A549 treated with dexamethasone at 1 μM for 4 hours (cell line): ENCODE measurements around the gene BTBD18. TPM values are rescaled to one million over a fixed set of nuclear protein-coding genes. Genes with fewer than 3 reads are reported as not detected.

ENCODE experiments used
- total RNA-seq: library from RNA; stranded (reverse); fragments of 200-300 nt; extraction: Qiagen RNA extraction; gene quantifications from 5 replicates; pipeline ENCODE4 v1.2.3, GENCODE V29; 2022

The BTBD18 gene, protein sequence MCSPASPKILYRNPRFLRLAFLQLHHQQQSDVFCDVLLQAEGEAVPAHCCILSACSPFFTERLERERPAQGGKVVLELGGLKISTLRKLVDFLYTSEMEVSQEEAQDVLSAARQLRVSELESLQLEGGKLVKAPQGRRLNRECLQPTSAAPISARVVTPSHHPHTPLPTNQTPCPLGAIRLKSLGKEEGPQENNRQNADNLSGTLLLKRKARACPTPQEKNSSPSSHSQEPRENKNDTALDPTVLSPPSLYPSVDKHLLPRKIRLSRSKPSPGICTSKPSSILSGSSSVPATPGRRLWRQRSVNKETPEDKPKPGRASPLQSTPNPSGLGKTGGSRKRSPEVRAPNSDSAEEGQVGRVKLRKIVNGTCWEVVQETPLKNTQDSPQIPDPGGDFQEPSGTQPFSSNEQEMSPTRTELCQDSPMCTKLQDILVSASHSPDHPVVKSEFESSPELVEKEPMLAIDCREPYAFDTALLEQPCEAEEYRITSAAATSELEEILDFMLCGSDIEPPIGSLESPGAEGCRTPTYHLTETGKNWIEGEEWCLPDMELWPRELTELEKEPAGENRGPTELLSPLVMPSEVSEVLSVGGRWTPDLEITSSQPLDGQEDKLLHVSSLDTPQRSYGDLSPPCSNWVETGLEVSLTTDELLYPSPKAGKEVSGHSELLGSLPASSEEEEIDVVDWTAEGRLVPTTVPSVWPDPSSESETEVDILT
- 0.06 TPM in 1 of 5 replicates, not detected in the others for total RNA-seq

DNA sequence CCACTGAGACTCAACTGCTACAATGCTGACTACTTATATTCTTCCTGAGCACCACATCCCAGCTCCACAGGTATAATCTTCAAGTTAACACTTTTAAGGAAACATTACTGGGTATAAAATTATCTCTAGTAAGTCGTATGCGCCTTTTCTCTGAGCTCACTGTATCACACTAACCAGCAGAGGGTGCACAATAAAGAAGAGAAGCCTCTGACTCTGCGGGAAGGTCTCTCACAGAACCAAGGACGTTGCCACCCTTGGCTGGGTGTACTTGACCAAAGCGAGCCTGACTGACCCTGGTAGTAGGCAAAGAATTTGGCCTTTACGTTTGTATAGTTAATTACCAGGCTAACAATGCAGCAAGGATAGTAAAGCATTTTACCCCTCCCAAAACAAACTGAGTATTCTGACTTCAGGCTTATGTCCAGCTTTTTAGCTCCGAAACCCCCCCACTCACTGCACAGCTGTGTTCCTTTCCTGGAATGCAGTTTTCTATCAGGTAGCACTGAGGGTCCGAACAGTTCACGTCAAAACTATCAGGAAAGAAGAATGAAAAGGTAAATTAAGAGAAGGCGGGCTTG, at the start of gene BTBD18:
Gene BTBD18, minus strand, starts transcription at position 144 of the 578 bp plus-strand sequence. CDS start 631 bp downstream, outside the sequence.

DNA sequence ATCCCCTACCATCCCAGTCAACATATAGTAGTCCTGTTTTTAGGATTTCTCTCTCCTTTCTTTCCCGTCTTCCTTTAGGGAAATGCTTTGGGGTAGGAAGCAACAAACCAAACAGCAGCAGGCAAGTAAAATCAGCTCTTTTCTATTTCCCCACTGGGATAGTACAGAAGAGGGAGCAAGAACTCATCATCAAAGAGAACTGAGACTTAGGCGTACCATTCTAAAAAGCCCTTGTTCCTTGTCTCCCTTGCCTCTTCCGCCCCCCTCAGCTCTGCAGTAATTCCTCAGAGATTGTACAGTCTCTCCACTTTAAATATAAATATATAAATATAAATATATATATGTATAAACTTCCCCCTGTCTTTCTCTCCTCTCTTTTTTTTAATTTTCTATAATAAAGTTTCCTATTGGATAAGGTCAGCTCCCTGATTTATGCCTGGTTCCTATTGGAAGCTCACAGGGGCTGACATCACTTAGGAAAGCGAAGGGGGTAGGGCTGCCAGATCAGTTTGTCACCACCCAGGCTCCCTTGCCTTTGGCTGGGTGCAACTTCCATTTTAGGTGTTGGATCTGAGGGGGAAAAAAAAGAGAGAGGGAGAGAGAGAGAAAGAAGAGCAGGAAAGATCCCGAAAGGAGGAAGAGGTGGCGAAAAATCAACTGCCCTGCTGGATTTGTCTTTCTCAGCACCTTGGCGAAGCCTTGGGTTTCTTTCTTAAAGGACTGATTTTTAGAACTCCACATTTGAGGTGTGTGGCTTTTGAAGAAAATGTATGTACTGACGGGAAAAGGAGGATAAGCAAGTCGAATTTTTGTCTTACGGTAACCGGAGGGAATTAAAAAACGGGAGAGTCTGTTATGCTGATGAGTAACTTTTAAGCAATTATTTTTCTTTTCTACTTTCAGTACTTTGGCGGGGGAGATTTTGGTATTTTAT, 9.9 kb upstream of the BTBD18 start, which contains the start of gene CTNND1:
Gene CTNND1, plus strand, starts transcription at position 502 of the 934 bp plus-strand sequence. CDS start 29,677 bp downstream, outside the sequence.

DNA sequence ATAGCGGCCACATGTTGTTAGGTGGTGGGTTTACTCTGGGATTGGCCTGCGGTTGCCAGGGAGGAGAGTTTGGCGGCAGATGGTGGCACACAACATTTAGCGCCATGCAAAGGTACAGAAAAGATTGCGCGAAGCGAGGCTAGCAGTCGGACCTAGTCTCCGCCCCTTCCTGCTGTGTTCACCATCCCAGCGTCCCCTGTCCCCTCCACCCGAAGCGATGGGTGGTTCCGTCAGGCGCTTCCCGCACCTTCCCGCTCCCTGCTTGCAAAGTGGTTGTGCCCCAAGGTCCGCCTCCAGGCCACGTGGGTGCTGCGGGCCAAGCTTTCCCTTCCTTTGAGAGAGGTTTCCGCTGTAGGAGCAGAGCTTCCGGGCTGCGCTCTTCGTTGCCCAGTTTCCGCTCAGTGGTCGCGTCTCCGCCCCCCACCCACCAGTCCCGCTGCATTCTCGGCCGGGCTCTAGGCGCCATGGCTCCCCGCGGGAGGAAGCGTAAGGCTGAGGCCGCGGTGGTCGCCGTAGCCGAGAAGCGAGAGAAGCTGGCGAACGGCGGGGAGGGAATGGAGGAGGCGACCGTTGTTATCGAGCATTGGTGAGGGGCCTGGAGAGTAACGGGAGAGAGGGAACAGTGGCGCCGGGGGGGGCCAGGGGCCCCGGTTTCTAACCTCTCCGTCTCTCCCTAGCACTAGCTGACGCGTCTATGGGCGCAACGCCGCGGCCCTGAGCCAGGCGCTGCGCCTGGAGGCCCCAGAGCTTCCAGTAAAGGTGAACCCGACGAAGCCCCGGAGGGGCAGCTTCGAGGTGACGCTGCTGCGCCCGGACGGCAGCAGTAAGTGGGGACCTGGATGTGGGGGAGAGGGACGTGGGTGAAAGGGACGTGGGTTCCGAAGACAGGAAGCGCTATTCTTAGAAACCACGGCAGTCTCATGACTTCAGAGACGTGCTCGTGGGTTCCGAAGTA, 10.2 kb downstream of the BTBD18 start, which contains the start of gene SELENOH:
Gene SELENOH, plus strand, starts transcription at position 360 of the 955 bp plus-strand sequence. Its CDS starts 105 bp downstream, at position 465.

DNA sequence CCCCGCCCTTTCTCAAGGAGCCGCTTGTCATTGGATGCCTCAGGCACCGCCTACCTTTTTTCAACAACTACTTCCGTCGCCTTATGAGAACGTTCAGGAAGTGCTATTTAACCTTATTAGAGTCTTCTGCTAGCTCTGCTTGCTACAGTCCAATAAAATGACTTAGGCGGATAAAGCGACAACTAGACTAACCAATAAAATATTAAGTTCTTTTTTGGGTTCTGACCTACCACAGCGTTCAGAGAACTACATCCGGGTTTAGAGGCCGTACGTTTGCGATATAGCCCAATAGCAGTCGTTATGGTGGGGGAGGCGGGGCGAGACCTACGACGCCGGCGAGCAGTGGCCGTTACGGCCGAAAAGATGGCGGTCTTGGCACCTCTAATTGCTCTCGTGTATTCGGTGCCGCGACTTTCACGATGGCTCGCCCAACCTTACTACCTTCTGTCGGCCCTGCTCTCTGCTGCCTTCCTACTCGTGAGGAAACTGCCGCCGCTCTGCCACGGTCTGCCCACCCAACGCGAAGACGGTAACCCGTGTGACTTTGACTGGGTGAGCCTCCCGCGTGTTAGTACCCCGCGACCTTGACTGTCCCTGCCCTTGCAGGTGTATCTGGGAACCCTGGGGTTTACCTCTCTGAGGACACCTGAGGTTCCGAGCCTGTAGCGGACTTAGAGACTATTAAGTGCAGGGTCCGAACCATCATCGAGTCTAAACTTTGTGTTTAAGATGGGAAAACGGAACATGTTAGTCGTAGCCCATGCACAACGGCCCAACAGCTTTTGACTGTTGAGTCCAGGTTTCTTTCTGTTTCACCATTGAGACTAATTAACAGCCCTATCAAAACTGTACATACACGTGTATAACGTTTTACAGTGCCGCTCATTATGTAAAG, 39.1 kb downstream of the BTBD18 start, which contains the start of gene TMX2:
Gene TMX2, plus strand, starts transcription at position 338 of the 895 bp plus-strand sequence. Its CDS starts 26 bp downstream, at position 364.

DNA sequence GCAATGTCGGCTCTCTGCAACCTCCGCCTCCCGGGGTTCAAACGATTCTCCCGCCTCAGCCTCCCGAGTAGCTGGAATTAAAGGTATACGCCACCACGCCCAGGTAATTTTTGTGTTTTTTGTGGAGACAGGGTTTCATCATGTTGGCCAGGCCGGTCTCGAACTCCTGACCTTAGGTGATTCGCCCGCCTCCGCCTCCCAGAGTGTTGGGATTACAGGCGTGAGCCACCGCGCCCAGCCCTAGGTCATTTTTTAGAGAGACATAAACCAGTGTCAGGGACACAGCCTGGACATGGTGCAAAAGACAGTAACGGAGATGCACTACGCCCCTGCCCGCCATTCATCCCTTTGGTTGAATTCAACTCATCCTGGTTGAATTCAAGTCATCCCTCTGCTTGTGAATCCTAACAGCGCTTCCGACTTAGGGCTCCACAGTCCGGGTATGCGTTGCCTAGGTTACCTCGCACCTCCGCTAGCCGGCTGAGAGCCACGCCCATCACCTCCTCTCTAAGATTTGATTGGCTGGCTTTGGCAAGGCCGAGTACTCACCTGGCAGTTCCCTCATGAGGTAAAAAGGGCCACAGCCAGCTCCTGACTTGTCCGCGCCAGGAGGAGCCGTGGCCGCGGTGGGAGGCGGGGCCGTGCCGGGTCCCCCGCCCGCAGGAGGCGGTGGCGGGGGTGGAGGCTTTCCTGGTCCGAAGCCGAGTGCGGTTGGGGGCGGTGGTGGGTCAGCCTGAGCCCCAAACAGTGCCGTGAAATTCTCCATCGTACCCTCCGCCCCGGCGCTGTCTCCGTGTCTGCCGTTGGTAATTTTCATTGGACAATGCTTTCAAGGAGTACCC, 40.0 kb downstream of the BTBD18 start, which contains the start of gene MED19:
Gene MED19, minus strand, starts transcription at position 802 of the 842 bp plus-strand sequence. Its CDS starts 36 bp downstream, at position 766.

Other genes starting within 250 kb of the BTBD18 start
- gene SLC43A1, start 236.1 kb downstream of the BTBD18 start, total RNA-seq = 1.8 to 3.0 TPM (median 2.6 TPM) in 5 replicates
- gene TIMM10, start 221.1 kb downstream of the BTBD18 start, total RNA-seq = 134 to 165 TPM (median 145 TPM) in 5 replicates
- gene SMTNL1, start 214.2 kb downstream of the BTBD18 start, total RNA-seq = not detected in 5 replicates
- 34.4 to 45.3 TPM (median 43.0 TPM) in 5 replicates for gene UBE2L6, start 184.1 kb downstream of the BTBD18 start, total RNA-seq
- gene SERPING1, start 154.1 kb downstream of the BTBD18 start, total RNA-seq = 0.41 to 1.2 TPM (median 0.95 TPM) in 5 replicates
- gene YPEL4, start 101.9 kb downstream of the BTBD18 start, total RNA-seq = 0.10 to 0.34 TPM (median 0.25 TPM) in 5 replicates
- gene CLP1, start 94.1 kb downstream of the BTBD18 start, total RNA-seq = 25.8 to 27.6 TPM (median 26.6 TPM) in 5 replicates
- 69.4 to 83.9 TPM (median 80.4 TPM) in 5 replicates for gene ZDHHC5, start 83.7 kb downstream of the BTBD18 start, total RNA-seq
- 27.5 to 30.9 TPM (median 29.1 TPM) in 5 replicates for gene MED19, start 39.6 kb downstream of the BTBD18 start, total RNA-seq
- 145 to 163 TPM (median 150 TPM) in 5 replicates for gene TMX2, start 39.2 kb downstream of the BTBD18 start, total RNA-seq
- gene SELENOH, start 10.3 kb downstream of the BTBD18 start, total RNA-seq = 110 to 126 TPM (median 120 TPM) in 5 replicates
- 50.4 to 74.9 TPM (median 69.2 TPM) in 5 replicates for gene CTNND1, start 10.0 kb upstream of the BTBD18 start, total RNA-seq